ENCODE data around the gene ADGRB3.

The ADGRB3 gene

GRCh38 chr6:68709882-68710281 is 74.8 kb downstream of the ADGRB3 start:
- DNase-seq = no peak

- DNase-seq = no peak
These were observed 75.4 kb downstream of the ADGRB3 start for GRCh38 chr6:68710496-68710895.

- no peak for DNase-seq
These were observed 75.8 kb downstream of the ADGRB3 start for GRCh38 chr6:68710916-68711315.

- DNase-seq = no peak
These were observed 76.4 kb downstream of the ADGRB3 start for GRCh38 chr6:68711386-68712000.

- no peak for DNase-seq
These were observed 81.5 kb downstream of the ADGRB3 start for GRCh38 chr6:68716620-68717019.

GRCh38 chr6:68718385-68719073 is 83.4 kb downstream of the ADGRB3 start:
- DNase-seq = no peak

- no peak for DNase-seq
These were observed 84.7 kb downstream of the ADGRB3 start for GRCh38 chr6:68719761-68720160.

GRCh38 chr6:68722891-68723527 is 87.9 kb downstream of the ADGRB3 start:
- no peak for DNase-seq

- DNase-seq = no peak
These were observed 89.0 kb downstream of the ADGRB3 start for GRCh38 chr6:68724060-68724459.

GRCh38 chr6:68726337-68726736 is 91.3 kb downstream of the ADGRB3 start:
- DNase-seq = no peak

- DNase-seq = no peak
These were observed 91.9 kb downstream of the ADGRB3 start for GRCh38 chr6:68726992-68727391.

- DNase-seq = no peak
These were observed 92.6 kb downstream of the ADGRB3 start for GRCh38 chr6:68727699-68728098.

GRCh38 chr6:68728159-68728979 is 93.3 kb downstream of the ADGRB3 start:
- DNase-seq = no peak

GRCh38 chr6:68729377-68729903 is 94.4 kb downstream of the ADGRB3 start:
- DNase-seq = no peak

GRCh38 chr6:68730291-68731054 is 95.4 kb downstream of the ADGRB3 start:
- no peak for DNase-seq

GRCh38 chr6:68732423-68732822 is 97.3 kb downstream of the ADGRB3 start:
- DNase-seq = no peak

GRCh38 chr6:68735866-68736265 is 100.8 kb downstream of the ADGRB3 start:
- DNase-seq = no peak

GRCh38 chr6:68737061-68737460 is 102.0 kb downstream of the ADGRB3 start:
- no peak for DNase-seq

GRCh38 chr6:68738039-68738438 is 103.0 kb downstream of the ADGRB3 start:
- no peak for DNase-seq

- no peak for DNase-seq
These were observed 105.9 kb downstream of the ADGRB3 start for GRCh38 chr6:68740828-68741500.

GRCh38 chr6:68741501-68742386 is 106.7 kb downstream of the ADGRB3 start:
- DNase-seq = no peak

Measured in T-helper 1 cell (primary cell).